ENCODE results near the gene DNAI7.

- TF ChIP-seq POLR2A (IDR thresholded peaks at IDR 0.05; ENCODE audit: borderline replicate concordance, extremely low read depth, insufficient read depth, insufficient read length), result no peak
- TF ChIP-seq CTCF (IDR thresholded peaks at IDR 0.05 in 2 of 3, conservative IDR thresholded peaks at IDR 0.05 in 1 of 3; ENCODE audit: borderline replicate concordance in 1 of 3, insufficient read depth in 1 of 3, low read depth in 2 of 3, low read length in 2 of 3), result no peak
- no peak for TF ChIP-seq YY1 (IDR thresholded peaks at IDR 0.05; ENCODE audit: extremely low read depth, insufficient replicate concordance, low read depth, low read length)
- no peak for TF ChIP-seq JUND (IDR thresholded peaks at IDR 0.05)
- TF ChIP-seq POLR2AphosphoS5 (IDR thresholded peaks at IDR 0.05; ENCODE audit: low read depth, low read length), result no peak
- TF ChIP-seq EZH2 (IDR thresholded peaks at IDR 0.05), result no peak
Measured at GRCh38 chr12:25126101-25126500, 68.9 kb downstream of the DNAI7 start.

Data from HCT116 (cell line).